Measurements from ENCODE around the gene CSAD.
"Not testable (repeated sequence)": the region's sequence is repeated elsewhere in the genome, so short reads cannot be mapped to it uniquely, and the experiment has no call there.

CSAD gene

DNA sequence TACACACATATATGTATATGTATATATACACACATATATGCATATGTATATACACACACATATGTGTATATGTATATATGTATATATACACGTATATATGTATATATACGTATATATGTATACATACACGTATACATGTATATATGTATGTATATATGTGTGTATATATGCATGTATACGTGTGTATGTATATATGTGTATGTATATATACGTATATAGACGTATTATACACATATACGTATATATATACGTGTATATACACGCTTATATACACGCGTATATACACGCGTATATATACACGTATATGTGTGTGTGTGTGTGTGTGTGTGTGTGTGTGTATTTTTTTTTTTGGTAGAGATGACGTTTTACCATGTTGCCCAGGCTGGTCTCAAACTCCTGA is 33.1 kb downstream of the CSAD start:
- no peak for DNase-seq (ENCODE audit: low read depth, low spot score)

DNA sequence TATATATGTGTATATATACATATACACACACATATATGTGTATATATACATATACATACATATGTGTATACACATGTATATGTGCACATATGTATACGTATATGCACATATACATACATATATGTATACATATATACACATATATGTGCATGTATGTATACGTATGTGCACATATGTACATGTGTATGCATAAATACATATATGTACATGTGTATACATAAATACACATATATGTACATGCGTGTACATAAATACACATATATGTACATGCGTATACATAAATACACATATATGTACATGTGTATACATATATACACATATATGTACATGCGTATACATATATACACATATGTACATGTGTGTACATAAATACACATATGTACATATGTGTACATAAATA is 33.5 kb downstream of the CSAD start:
- DNase-seq (ENCODE audit: low read depth, low spot score) = no peak

DNA sequence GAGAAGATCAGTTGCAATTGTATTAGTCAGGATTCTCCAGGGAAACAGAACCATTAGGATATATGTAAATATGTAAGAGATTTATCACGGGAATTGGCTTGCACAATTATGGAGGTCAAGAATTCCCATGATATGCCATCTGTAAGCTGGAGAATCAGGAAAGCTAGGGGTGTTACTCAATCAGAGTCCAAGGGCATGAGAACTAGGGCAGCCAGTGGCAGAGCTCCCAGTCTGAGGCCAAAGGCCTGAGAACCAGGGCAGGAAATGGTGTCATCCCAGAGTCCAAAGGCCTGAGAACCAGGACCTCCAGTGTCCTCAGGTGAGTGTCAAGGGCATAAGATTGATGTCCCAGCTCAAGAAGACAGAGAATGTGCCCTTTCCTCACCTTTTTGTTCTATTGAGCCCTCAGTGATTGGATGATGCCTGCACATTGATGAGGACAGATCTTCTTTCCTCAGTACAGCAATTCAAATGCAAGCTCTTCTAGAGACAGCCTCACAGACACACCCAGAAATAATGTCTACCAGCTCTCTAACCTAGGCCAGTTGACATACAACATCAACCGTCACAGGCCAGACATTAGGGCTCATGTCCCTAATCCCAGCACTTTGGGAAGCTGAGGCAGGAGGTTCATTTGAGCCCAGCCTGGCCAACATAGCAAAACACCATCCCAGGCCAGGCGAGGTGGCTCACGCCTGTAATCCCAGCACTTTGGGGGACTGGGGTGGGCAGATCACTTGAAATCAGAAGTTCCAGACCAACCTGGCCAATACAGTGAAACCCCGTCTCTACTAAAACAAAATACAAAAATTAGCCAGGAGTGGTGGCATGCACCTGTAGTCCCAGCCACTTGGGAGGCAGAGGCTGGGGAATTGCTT is 35.1 kb downstream of the CSAD start:
- no peak for DNase-seq (ENCODE audit: low read depth, low spot score)

DNA sequence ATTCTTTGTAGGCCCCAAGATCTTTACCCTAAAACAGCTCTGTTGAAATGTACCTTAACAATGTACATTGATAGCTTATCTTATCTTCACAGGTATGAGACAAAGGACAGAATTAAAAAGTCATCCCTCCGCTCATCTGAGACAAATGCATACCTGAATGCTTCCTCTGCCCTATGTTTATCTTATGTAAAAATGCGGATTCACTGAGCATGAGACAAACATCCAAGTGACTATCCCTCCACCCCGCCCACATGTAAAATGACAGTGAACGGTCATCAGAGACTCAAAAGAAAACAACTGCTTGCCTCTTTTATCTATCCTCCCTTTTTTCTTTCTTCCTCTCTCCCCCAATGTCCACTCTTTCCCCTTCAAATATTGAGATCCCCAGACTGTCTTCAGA is 37.4 kb downstream of the CSAD start:
- DNase-seq (ENCODE audit: low read depth, low spot score) = no peak

DNA sequence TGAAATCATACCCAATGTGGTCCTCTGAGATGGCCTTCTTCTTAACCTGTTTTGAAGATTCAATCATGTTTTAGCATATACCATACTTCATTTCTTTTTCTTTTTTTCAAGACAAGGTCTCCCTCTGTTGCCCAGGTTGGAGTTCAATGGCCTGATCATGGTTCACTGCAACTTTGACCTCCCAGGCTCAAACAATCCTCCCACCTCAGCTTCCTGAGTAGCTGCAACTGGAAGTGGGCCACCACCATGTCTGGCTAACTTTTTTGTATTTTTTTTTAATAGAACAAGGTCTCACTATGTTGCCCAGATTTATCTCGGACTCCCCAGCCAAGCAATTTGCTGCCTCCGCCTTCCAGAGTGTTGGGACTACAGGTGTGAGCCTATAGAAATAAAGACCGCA is 47.0 kb downstream of the CSAD start:
- DNase-seq (ENCODE audit: low read depth, low spot score) = no peak

- DNase-seq (ENCODE audit: low read depth, low spot score) = no peak
Measured at GRCh38 chr12:53131844-53132243, 48.9 kb downstream of the CSAD start.

GRCh38 chr12:53128780-53129569 is 51.8 kb downstream of the CSAD start:
- no peak for DNase-seq (ENCODE audit: low read depth, low spot score)

- DNase-seq (ENCODE audit: low read depth, low spot score) = no peak
Measured at GRCh38 chr12:53127169-53127568, 53.6 kb downstream of the CSAD start.

GRCh38 chr12:53124352-53124723 is 56.4 kb downstream of the CSAD start:
- DNase-seq (ENCODE audit: low read depth, low spot score) = no peak

DNA sequence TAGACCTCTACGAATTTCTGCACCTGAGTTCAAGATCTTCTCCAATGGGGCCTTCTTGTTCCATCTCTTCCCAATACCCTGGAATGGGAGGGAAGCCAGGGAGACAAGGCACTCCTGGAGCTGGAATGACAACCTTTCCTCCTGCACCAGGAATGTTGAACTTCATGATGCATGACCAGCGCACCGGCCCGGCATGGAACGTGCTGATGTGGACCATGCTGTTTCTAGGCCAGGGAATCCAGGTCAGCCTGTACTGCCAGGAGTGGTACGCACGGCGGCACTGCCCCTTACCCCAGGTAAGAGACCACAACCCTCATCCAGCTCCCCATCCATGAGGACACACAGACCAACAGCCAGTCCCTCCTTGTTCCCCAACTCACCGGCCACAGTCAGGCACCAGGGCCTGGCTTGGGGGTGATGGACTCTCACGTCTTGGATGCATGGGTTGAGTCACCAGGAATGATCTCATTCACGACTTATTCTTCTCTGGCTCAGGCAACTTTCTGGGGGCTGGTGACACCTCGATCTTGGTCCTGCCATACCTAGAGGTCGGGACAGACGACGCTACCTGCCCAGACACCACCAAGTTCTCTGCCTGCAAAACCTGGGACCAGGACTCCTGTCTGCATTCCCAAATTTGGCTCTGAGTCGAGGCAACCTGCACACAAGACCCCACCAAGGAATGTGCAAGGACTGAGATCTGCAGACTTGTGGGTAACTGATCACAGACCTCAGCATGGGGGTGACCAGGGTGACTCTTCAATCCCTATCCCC is 57.0 kb downstream of the CSAD start:
- DNase-seq (ENCODE audit: low read depth, low spot score) = no peak

GRCh38 chr12:53122961-53123468 is 57.7 kb downstream of the CSAD start:
- no peak for DNase-seq (ENCODE audit: low read depth, low spot score)

DNA sequence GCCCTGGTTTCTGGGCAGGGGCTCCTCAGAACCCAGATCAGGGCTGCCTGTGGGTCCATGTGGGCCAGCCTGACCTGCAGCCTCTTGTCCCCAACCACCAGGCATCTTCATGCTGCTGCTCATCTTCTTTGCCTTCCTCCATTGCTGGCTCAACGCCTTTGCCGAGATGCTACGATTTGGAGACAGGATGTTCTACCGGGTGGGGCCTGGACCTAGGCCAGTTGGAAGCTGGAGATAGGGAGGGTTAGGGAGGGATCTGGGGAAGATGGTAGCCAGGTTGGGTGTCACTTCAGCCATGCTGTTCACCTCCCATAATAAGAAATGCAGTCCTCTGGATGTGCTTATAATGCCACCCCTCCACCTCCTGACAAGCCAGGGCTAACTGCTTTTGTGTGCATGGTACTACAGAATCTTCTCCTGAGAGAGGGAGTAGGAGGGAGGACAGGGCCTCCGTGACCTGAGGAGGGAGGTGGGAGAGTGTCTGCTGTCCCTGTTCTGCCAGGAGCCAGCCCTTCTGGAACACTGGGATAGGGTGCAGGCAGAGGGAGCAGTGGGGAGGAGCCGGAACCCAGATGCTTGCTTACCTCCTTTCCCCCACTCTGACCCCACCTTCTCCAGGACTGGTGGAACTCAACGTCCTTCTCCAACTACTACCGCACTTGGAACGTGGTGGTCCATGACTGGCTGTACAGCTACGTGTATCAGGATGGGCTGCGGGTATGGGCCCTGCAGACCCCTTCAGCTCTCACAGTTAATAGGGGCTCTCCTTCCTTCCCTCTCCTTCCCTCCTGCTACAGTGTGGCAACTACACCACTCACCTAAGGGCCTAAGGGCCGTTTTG is 59.8 kb downstream of the CSAD start:
- no peak for DNase-seq (ENCODE audit: low read depth, low spot score)

GRCh38 chr12:53118751-53119300 is 61.9 kb downstream of the CSAD start:
- no peak for DNase-seq (ENCODE audit: low read depth, low spot score)

GRCh38 chr12:53115891-53116648 is 64.7 kb downstream of the CSAD start:
- no peak for DNase-seq (ENCODE audit: low read depth, low spot score)

DNA sequence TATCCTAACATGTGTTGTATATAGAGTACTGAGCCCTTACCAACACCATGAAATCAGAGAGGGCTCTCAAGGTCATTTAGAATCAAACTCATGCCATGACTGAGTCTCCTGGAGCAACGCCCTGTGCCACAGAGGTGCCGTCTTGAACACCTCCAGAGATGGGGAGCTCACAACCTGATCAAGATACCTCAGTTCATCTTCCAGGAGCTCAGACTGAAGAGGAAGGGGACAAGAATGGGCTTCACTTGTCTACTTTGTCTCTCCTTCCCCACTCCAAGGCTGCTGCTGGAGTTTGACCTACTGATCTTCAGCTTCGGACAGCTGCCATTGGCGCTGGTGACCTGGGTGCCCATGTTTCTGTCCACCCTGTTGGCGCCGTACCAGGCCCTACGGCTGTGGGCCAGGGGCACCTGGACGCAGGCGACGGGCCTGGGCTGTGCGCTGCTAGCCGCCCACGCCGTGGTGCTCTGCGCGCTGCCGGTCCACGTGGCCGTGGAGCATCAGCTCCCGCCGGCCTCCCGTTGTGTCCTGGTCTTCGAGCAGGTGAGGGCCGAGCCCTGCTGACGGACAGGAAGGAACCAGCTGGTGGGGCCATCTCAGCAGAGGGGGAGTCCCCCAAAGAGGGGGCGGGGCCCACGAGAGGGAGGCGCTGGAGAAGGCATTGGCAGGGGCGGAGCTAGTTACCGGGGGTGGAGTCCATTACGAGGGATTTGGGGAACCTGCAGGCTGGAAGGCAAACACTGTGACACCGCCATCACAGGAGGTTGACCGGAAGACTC is 65.4 kb downstream of the CSAD start:
- no peak for DNase-seq (ENCODE audit: low read depth, low spot score)

DNA sequence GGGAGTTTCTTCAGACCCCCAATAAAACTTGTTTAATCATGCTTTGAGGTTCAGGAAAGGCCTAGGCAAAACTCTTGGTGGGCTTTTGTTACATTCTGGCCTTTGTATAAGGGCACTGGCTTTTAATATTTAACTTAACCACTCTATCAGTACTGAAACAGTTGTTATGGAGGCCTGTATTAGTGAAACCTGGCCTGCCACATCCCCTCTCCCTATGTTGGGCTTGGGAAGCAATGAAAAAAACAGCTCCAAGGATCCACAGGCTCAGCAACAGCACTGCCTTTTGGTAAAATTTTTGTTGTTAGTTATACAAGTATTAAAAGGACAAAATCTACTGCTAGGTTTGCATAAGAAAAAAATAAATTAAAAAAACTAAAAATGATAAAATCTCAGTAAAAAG is 66.8 kb downstream of the CSAD start:
- DNase-seq (ENCODE audit: low read depth, low spot score) = no peak

DNA sequence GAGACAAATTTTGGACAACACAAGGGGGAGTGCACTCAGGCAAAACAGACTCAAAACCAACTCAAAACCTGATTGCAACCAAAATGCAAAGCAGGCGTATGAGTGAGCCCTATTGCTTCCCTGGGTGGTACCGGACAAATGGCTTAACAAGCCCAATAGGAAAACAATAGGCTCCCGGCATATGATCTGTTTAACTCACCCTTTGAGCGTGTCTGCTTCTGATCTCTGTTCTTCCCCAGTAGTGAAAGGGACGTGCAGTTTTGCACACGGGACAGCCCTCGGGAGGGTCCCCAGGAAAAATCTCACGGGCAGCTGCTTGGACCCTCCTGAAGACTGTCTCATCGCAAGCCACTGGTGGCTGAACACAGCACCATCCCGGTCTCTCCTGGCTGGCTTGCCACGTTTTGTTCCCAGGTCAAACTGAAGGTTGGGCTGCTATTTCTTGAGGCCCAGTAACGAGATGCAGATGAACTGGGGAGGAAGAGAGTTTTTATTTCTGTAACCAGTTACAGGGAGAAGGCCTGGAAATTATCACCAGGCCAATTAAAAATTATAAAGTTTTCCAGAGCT is 67.5 kb downstream of the CSAD start:
- no peak for DNase-seq (ENCODE audit: low read depth, low spot score)

GRCh38 chr12:53112431-53112830 is 68.3 kb downstream of the CSAD start:
- not testable (repeated sequence) for DNase-seq (ENCODE audit: low read depth, low spot score)
